ENCODE data around the gene ZFAND3.

GRCh38 chr6:37792457-37793033 is 27.0 kb upstream of the ZFAND3 start:
- TF ChIP-seq CTCF (optimal IDR thresholded peaks at IDR 0.05 in 1 of 3, IDR thresholded peaks at IDR 0.05 in 1 of 3, conservative IDR thresholded peaks at IDR 0.05 in 1 of 3; ENCODE audit: extremely low read depth in 1 of 3, insufficient read depth in 2 of 3, low read length in 3 of 3): no peak
- TF ChIP-seq EZH2 (IDR thresholded peaks at IDR 0.05; ENCODE audit: low read length): no peak

Measured in keratinocyte (primary cell).